ENCODE measurements around the gene ATP5PF. TPM values are rescaled to one million over a fixed set of nuclear protein-coding genes. Genes with fewer than 3 reads are reported as not detected.
A peak's percentile ranks its signal among the peaks of the same experiment; 100 is the strongest.
"Not testable (repeated sequence)": the region's sequence is repeated elsewhere in the genome, so short reads cannot be mapped to it uniquely, and the experiment has no call there.

The ATP5PF gene, protein sequence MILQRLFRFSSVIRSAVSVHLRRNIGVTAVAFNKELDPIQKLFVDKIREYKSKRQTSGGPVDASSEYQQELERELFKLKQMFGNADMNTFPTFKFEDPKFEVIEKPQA
- 327 TPM for polyA plus RNA-seq

- H3K9me3 Mint-ChIP-seq = no peaks in the 10 kb centered on the region
- peak within 1 kb of the TSS; percentile 95 to 100 (median 97) for H3K27ac Mint-ChIP-seq
- peaks cover 35 to 53% (median 40%) of the 10 kb centered on the region in 3 donors for H3K4me1 Mint-ChIP-seq
- peaks cover 3% of the 10 kb centered on the region for H3K36me3 Mint-ChIP-seq
- H3K27me3 Mint-ChIP-seq = peaks cover 3% of the 10 kb centered on the region
- H3K4me3 Mint-ChIP-seq = peak within 1 kb of the TSS; percentile 95 to 100 (median 100)
Measured at GRCh38 chr21:25734904-25735645, at the start of gene ATP5PF, which contains the start of gene GABPA. ATP5PF (minus strand) TSS chr21:25734904; CDS start chr21:25729794, 5,110 bp downstream. GABPA (plus strand) TSS chr21:25734972; CDS start chr21:25741599, 6,627 bp downstream.

DNA sequence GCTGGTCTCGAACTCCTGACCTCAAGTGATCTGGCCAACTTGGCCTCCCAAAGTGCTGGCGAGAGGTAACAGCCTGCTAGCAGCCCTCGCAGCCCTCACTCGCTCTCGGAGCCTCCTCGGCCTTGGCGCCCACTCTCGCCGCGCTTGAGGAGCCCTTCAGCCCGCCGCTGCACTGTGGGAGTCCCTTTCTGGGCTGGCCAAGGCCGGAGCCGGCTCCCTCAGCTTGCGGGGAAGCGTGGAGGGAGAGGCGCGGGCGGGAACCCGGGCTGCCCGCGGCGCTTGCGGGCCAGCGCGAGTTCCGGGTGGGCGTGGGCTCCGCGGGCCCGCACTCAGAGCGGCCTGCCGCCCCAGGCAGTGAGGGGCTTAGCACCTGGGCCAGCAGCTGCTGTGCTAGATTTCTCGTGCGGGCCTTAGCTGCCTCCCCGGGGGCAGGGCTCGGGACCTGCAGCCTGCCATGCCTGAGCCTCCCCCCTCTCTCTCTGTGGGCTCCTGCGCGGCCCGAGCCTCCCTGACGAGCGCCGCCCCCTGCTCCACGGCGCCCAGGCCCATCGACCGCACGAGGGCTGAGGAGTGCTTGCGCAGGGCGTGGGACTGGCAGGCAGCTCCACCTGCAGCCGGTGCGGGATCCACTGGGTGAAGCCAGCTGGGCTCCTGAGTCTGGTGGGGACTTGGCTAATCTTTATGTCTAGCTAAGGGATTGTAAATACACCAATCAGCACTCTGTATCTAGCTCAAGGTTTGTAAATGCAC lies 43.6 kb upstream of the ATP5PF start:
- H3K4me3 Mint-ChIP-seq, H3K27ac Mint-ChIP-seq, H3K27me3 Mint-ChIP-seq, H3K4me1 Mint-ChIP-seq, H3K9me3 Mint-ChIP-seq, H3K36me3 Mint-ChIP-seq: not testable (repeated sequence)

DNA sequence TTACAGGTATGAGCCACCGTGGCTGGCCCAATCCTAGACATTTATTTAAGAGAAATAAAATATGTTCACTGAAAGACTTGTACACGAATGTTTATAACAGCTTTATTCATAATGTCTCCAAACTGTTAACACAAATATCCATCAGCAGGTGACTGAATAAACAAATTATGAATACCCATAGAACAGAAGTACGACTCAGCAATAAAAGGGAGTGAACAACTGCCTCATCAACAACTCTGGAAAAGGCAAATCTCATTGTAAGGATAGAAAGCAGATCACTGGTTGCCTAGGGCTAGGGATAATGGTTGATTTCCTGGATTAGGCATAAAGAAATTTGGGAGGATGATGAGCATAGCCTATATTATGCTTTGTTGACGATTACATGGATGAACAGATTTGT lies 41.7 kb upstream of the ATP5PF start:
- Mint-ChIP-seq H3K36me3 (no peaks in the 10 kb centered on the region), H3K4me3 (no peak overlapping the region), H3K27me3 (no peaks in the 10 kb centered on the region), H3K27ac (no peak overlapping the region), H3K4me1 (peaks cover 0 to 6% (median 4%) of the 10 kb centered on the region in 3 donors), H3K9me3 (no peaks in the 10 kb centered on the region)

- Mint-ChIP-seq H3K4me1 (peaks cover 0 to 6% (median 4%) of the 10 kb centered on the region in 3 donors), H3K27ac (no peak overlapping the region), H3K27me3 (no peaks in the 10 kb centered on the region), H3K36me3 (no peaks in the 10 kb centered on the region), H3K9me3 (no peaks in the 10 kb centered on the region), H3K4me3 (no peak overlapping the region)
Measured at GRCh38 chr21:25772686-25773085, 38.0 kb upstream of the ATP5PF start.

DNA sequence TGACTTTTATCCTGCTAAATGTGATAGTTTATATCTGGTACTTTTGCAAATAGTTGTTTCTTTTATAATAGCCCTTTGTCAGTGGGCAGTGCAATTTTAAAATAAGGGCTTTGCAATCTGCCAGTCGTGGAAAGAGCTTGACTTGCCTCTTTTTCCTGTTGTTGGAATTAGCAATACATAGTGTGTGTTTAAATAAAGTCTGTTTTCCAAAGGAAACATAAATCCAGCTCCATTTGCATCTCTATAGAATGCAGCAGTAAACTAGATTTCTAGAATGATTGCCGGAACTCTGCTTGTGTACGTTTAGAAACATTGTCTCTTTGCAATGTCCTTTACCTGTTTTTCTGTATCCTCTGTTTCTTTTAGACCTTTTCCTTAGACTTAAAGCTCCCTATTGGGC lies 33.2 kb upstream of the ATP5PF start:
- Mint-ChIP-seq H3K9me3 (no peaks in the 10 kb centered on the region), H3K4me3 (no peak overlapping the region), H3K36me3 (no peaks in the 10 kb centered on the region), H3K27ac (no peak overlapping the region), H3K4me1 (peaks cover 0 to 5% (median 5%) of the 10 kb centered on the region in 3 donors), H3K27me3 (no peaks in the 10 kb centered on the region)

DNA sequence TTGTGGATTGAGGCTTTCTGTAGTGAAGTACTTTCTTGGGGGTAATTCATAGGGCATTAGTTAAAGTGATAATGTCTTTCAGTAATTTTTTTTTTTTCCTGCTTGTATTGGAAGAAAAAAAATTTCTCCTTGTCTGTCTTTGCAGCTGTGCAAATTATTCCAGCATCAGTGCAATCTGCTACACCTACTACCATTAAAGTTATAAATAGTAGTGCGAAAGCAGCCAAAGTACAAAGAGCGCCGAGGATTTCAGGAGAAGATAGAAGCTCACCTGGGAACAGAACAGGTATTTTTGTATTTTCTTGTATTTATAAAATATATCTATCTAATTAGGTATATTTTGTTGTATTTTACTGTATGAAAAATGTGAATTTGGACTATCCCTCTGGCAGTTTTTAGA lies 29.4 kb upstream of the ATP5PF start:
- Mint-ChIP-seq H3K4me1 (peaks cover 0 to 3% (median 0%) of the 10 kb centered on the region in 3 donors), H3K4me3 (no peak overlapping the region), H3K9me3 (no peaks in the 10 kb centered on the region), H3K36me3 (peaks cover 3% of the 10 kb centered on the region), H3K27ac (no peak overlapping the region), H3K27me3 (no peaks in the 10 kb centered on the region)

DNA sequence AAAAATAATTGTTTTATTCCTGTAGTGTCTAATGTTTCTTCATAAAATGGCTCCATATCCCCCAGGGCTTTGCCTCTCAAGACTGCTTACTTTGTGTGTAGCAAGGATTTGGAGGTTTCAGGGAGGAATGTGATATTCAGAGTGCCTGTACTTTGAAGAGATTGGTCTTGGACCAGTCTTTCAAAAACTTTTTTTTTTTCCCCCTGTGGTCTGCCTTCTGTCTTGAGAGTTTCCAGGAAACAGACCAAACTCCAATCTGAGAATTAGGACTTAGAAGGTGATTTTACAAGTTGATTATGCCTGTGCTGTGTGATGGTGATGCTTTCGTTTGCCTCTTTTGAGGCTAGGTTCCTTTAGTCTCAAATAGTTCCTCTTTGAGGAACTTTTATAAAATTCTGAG lies 26.0 kb upstream of the ATP5PF start:
- Mint-ChIP-seq H3K4me3 (no peak overlapping the region), H3K27ac (no peak overlapping the region), H3K4me1 (peaks cover 4 to 9% (median 6%) of the 10 kb centered on the region in 3 donors), H3K9me3 (no peaks in the 10 kb centered on the region), H3K27me3 (no peaks in the 10 kb centered on the region), H3K36me3 (peaks cover 4% of the 10 kb centered on the region)

DNA sequence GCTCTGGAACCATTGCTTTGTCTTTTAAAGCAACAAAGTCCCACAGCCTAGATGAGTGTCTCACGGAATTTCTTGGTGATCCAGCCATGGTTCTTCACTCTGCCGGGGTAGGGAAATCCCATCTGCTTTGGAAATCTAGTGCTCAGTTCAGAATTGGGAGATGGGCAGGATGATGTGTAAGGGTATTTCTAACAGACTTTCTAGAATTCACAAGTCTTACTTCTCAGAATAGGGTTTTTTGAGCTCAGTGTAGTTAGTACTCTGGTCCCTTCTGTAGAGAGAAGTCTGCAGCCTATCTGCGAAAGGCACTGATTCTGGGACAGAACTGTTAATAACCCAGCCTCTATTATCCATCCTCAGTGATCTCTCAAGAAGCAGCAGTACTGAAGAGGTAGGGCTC lies 25.4 kb upstream of the ATP5PF start:
- Mint-ChIP-seq H3K9me3 (no peaks in the 10 kb centered on the region), H3K27me3 (no peaks in the 10 kb centered on the region), H3K36me3 (peaks cover 4% of the 10 kb centered on the region), H3K4me3 (no peak overlapping the region), H3K27ac (no peak overlapping the region), H3K4me1 (peaks cover 6 to 10% (median 9%) of the 10 kb centered on the region in 3 donors)

DNA sequence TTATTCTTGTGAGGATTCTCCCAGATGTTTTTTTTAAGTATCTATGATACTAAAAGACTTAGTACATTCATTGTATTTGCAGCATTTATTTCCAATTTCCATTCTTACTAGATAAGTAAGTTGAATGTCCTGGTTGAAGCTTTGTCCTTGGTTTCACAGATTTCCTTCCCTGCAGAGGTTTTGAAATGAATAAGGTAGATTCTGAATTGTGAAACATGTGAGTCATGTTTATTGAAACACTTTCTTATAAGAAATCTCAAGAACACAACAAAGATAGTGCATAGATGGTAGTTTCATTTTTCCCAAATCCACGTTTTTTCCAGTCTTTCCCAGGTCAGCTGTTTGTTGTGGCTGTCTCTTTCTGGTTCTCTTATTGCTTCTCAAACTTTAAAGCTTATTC lies 24.9 kb upstream of the ATP5PF start:
- H3K9me3 Mint-ChIP-seq = no peaks in the 10 kb centered on the region
- H3K27ac Mint-ChIP-seq = no peak overlapping the region
- H3K36me3 Mint-ChIP-seq = peaks cover 4% of the 10 kb centered on the region
- peaks cover 6 to 10% (median 9%) of the 10 kb centered on the region in 3 donors for H3K4me1 Mint-ChIP-seq
- H3K27me3 Mint-ChIP-seq = no peaks in the 10 kb centered on the region
- no peak overlapping the region for H3K4me3 Mint-ChIP-seq

DNA sequence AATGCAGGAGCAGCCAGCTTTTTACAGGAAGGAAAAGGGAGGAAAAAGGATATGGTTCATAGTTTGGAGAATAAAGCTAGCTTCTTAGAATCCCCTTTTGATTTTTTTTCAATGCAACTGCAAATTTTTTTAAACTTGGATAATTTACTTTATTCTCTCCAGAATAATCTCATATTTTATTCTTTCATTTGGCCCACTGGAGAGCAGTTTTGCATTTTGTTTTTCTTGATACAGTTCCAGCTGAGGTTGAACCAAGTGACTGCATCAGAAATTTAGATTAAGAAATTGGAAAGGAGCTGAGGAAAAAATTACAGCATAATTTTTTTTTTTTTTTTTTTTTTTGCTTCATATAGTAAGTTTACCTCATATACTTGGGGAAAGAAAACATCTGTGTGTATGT lies 22.8 kb upstream of the ATP5PF start:
- Mint-ChIP-seq H3K36me3 (peaks cover 7% of the 10 kb centered on the region), H3K4me1 (peaks cover 8 to 10% (median 9%) of the 10 kb centered on the region in 3 donors), H3K4me3 (no peak overlapping the region), H3K9me3 (no peaks in the 10 kb centered on the region), H3K27ac (no peak overlapping the region), H3K27me3 (no peaks in the 10 kb centered on the region)

DNA sequence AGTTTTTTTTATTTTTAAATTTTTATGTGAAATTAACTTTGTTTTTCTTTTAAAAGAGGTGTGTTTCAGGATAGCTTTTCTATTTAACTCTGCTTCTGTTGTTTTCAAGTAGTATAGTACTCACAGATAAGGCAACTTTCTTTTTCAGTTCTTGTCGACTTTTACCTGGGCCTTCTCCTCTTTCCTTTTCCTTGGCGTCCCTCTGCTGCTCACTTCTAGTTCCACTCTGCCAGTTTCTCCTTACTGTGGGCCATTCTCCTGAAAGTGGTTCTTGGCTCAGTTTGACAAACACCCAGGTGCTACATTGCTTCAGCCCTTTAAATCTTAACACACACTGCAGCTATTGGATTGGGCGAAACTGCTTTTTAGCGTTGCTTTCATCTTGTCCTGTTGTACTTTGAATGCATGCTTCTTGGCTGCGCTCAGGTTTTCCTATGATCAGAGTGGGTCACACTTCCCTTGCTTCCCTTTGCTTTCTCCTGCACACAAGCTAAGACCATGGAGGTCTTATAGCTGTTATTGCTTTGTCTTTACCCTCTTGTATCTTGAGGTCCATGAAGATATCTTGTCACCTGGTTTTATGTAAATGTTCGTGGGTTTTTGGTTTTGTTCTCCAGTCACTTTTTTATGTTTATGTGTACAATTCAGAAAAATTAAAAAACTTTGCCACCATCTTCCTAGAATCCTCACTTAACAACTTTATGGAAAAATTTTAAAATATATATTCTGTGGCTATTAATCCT lies 21.7 kb upstream of the ATP5PF start:
- H3K27ac Mint-ChIP-seq = peak overlapping the region in 1 of 3 donors; percentile 50
- no peaks in the 10 kb centered on the region for H3K9me3 Mint-ChIP-seq
- no peak overlapping the region for H3K4me3 Mint-ChIP-seq
- no peaks in the 10 kb centered on the region for H3K27me3 Mint-ChIP-seq
- H3K4me1 Mint-ChIP-seq = peaks cover 8 to 10% (median 9%) of the 10 kb centered on the region in 3 donors
- H3K36me3 Mint-ChIP-seq = peaks cover 11% of the 10 kb centered on the region

DNA sequence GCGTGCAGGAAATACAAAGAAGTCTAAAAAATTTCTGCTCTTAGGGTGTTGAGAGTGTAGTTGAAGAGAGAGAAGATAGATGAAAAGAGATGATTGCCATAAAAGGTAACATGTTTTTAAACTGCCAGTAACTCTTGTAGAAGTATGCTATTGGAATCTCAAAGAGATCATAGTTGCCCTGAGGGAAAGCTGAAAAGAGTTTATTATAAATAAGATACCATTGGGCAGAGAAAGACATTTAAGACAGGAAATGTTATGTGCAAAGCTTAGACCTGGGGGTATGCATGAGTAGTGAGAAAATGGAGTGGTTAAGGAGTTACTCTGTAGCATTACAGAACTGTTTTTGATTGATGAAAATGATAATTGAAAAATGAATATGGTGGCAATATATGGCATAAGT lies 17.7 kb upstream of the ATP5PF start:
- no peak overlapping the region for H3K27ac Mint-ChIP-seq
- peaks cover 8 to 13% (median 9%) of the 10 kb centered on the region in 3 donors for H3K4me1 Mint-ChIP-seq
- peaks cover 8% of the 10 kb centered on the region for H3K36me3 Mint-ChIP-seq
- H3K27me3 Mint-ChIP-seq = no peaks in the 10 kb centered on the region
- no peaks in the 10 kb centered on the region for H3K9me3 Mint-ChIP-seq
- H3K4me3 Mint-ChIP-seq = no peak overlapping the region

DNA sequence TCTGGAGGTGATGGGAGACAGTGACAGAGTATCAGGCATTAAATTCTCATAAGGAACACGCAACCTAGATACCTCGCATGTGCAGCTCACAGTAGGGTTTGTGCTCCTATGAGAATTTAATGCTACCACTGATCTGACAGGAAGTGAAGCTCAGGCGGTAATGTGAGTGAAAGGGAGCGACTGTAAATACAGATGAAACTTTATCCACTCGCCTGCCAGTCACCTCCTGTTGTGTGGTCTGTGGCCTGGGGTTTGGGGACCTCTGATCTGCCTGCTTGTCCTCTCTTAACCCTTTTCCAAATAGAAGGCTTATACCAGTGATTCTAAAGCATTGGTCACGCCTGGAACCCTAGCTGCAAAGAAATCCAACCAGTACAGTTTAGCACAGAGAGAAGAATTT lies 15.4 kb upstream of the ATP5PF start:
- Mint-ChIP-seq H3K27ac (no peak overlapping the region), H3K36me3 (peaks cover 6% of the 10 kb centered on the region)

GRCh38 chr21:25744854-25745253 lies 10.2 kb upstream of the ATP5PF start:
- no peaks in the 10 kb centered on the region for H3K27me3 Mint-ChIP-seq
- H3K4me3 Mint-ChIP-seq = no peak overlapping the region
- peaks cover 8 to 17% (median 9%) of the 10 kb centered on the region in 3 donors for H3K4me1 Mint-ChIP-seq
- no peaks in the 10 kb centered on the region for H3K9me3 Mint-ChIP-seq
- H3K36me3 Mint-ChIP-seq = peaks cover 2% of the 10 kb centered on the region
- peak overlapping the region in 1 of 3 donors; percentile 35 for H3K27ac Mint-ChIP-seq

More for the DNA sequence above, 15.4 kb upstream of the ATP5PF start:
- H3K4me3 Mint-ChIP-seq = no peak overlapping the region
- H3K4me1 Mint-ChIP-seq = peaks cover 2 to 3% (median 3%) of the 10 kb centered on the region in 3 donors
- no peaks in the 10 kb centered on the region for H3K27me3 Mint-ChIP-seq
- H3K9me3 Mint-ChIP-seq = no peaks in the 10 kb centered on the region

DNA sequence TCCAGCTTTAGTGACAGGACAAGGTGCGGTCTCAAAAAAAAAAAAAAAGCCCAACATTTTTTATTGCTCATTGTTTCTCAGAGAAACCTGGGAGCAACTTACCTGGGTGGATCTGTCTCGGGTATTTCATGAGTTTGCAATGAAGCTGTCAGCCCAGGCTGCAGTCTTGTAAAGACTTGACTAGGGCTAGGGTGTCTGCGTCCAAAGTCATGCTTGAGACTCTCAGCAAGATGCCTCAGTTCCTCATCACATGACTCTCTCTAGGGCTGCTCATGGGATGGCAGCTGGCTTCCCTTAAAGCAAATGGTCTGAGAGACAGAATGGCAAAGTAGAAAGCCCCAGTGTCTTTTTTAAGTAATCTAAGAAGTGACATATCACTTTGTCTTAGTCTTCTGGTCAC lies 8.2 kb upstream of the ATP5PF start:
- Mint-ChIP-seq H3K9me3 (no peaks in the 10 kb centered on the region), H3K27me3 (peaks cover 1% of the 10 kb centered on the region), H3K4me3 (no peak overlapping the region), H3K27ac (no peak overlapping the region), H3K36me3 (peaks cover 2% of the 10 kb centered on the region), H3K4me1 (peaks cover 22 to 37% (median 23%) of the 10 kb centered on the region in 3 donors)
